EL (cell line): ENCODE data around the gene PRM2.

Experiments
- DNase-seq: peaks from one replicate; pipeline ENCODE4 v3.0.0-alpha.2; 2016

Gene PRM2

GRCh38 chr16:11258553-11259492 is 17.5 kb downstream of the PRM2 start:
- DNase-seq = no peak

- peak; percentile 86 for DNase-seq
Measured at GRCh38 chr16:11257131-11257938, 18.9 kb downstream of the PRM2 start.

GRCh38 chr16:11256661-11257130 is 19.6 kb downstream of the PRM2 start:
- DNase-seq = peak; percentile 70

- DNase-seq = peak; percentile 89
Measured at GRCh38 chr16:11255737-11256660, 20.3 kb downstream of the PRM2 start, which contains the start of gene SOCS1. TSS of gene SOCS1 (minus strand) at chr16:11256204. CDS start at chr16:11255478, 726 bp downstream.

DNA sequence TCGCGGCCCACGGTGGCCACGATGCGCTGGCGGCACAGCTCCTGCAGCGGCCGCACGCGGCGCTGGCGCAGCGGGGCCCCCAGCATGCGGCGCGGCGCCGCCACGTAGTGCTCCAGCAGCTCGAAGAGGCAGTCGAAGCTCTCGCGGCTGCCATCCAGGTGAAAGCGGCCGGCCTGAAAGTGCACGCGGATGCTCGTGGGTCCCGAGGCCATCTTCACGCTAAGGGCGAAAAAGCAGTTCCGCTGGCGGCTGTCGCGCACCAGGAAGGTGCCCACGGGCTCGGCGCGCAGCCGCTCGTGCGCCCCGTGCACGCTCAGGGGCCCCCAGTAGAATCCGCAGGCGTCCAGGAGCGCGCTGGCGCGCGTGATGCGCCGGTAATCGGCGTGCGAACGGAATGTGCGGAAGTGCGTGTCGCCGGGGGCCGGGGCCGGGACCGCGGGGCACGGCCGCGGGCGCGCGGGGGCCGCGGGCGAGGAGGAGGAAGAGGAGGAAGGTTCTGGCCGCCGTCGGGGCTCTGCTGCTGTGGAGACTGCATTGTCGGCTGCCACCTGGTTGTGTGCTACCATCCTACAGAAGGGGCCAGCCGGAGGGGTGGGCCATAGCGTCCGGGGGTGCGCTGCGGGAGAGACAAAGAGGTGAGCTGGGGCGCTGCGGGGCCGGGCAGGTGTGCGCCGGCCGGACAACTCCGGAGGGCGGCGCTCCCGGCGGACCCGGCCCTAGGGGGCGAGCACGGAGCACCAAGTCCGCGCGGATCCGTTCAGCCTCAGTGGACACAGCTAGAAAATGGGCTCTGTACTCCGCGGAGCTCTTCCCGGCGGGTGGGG is 21.2 kb downstream of the PRM2 start:
- peak; percentile 47 for DNase-seq

DNA sequence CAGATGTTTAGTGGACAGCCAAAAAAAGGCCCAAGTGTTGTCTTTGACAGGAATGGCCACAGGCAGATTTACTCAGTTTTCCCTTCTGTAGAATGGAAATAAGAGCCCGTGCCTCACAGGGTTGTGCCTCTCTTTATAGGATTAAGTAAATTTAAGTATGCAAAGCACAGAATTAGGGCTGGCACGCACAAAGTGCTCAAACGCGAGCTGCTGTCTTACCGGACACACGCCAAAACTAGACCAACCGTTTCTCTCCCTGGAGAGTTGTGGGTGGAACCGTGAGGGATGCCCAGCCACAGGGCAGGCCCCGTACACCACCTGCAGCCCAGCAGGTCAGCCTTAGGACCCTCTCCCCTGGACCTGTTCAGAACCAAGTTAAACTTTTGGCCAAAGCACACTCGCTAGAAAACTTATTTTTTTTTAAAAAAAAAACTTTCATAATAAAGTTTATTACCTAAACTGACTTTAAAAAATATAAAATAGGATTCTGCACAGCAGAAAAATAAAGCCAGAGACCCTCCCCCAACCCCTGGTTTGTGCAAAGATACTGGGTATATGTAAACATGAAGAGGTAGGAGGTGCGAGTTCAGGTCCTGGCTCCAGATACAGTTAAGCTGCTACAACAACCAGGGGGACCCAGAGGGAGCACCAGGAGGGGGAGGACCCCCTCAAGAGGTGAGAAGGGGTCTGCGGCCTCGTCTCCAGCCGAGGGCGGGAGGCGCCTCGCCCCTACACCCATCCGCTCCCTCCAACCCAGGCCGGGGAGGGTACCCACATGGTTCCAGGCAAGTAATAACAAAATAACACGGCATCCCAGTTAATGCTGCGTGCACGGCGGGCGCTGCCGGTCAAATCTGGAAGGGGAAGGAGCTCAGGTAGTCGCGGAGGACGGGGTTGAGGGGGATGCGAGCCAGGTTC is 22.0 kb downstream of the PRM2 start:
- no peak for DNase-seq

DNA sequence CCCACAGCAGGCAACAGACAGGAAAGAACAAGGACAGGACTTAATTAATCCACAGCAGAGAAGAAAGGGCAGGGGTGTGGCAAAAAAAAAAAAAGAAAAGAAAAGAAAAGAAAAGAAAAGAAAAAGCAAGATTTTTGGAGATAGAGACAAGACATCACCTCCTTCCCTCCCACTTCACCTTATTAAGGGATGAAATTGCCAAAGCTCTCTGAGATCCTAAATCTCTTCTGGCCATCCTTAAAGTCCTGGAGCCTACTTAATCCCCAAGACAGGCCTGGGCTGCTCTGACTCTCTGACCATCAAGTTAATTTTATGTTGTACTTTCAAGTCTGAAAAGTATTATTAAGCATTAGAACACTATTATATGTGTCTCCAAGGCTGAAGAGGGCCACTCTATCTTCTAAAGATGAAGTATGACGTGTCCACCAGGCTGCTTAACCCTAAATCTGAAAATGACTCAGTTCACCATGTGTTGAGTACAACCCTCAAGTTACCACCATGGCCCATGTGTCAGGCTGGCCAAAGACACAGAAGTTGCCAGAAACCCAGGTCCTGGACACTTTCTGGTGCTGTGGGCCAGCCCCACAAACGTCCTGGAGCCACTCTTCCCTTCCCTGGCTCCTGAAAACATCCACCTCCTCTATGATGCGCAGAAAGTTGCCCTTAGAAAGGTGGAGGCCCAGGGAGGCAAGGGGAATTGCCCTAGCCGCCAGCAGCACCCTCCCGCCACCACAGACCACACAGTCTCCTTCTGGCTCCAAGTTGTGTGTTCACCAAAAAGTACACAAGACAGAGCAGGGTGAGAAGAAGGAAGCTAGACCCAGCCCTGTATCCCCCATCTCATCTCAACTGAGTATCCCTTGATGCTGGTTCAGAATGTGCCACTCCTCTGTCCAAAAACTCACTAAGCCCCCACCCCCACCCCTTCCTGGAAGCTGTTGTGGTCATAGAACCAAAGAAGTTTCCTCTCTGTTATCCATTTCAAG is 23.0 kb downstream of the PRM2 start:
- DNase-seq = peak; percentile 47

- no peak for DNase-seq
Measured at GRCh38 chr16:11252482-11252931, 23.8 kb downstream of the PRM2 start.

DNA sequence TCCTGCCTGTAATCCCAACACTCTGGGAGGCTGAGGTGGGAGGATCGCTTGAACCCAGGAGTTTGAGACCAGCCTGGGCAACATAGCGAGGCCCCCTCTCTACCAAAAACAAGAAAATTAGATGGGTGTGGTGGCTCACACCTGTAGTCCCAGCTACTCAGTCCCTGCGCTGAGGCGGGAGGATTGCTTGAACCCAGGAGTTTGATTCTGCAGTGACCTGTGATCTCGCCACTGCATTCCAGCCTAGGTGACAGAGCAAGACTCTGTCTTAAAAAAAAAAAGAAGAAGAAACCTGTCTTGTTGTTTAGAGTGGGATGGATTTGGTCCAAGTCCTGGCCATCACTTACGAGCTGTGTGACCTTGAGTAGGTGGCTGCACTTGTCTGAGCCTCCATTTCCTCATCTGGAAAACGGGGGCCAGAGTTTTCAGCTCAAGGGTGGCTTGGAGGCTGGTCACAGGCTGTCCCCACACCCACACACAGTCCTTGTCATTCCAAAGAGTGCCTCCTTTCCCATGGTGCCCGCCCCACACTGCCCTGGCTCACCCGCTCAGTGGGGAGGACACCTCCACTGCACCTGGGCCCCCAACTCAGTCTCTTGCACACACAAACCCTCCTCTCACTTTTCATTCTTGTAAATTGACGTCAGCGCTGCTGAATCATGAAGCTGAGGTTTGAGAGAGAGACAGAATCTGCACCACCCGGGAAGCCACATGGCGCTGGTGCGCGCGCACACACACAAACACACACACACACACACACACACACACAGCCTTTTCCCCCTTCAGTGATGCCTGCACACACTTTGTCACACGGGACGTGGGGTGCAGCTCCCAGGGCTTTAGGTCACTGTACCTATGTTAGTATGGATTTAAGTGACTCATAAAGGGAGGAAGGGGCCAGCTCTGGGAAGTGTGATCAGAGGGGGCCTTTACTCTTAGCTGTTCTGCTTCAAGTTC is 24.5 kb downstream of the PRM2 start:
- DNase-seq = no peak

DNA sequence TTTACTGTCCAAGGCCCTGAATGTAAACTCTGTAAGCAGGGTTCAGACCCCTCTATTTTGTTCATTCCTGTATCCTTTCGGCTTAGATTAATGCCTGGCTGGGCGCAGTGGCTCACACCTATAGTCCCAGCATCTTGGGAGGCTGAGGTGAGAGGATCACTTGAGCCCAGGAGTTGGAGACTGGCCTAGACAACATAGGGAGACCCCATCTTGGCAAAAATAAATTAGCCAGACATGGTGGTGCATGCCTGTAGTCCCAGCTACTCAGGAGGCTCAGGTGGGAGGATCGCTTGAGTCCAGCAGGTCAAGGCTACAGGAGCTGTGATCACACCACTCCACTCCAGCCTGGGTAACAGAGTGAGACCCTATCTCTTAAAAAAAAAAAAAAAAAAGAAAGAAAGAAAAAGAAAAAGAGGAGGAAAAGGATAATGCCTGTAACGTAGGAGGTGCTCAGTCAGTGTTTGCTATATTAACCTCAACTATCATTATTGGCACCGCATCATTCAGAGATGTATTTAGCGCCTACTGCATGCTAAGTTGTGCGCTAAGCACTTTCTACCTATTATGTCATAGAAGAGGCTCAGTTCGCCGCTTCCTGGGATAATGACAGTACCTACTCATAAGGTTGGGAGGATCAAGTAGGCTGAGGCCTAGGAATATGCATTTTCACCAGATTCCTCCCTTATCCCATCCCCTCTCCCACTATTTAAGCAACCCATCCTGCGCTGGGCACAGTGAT is 25.3 kb downstream of the PRM2 start:
- DNase-seq = no peak

DNA sequence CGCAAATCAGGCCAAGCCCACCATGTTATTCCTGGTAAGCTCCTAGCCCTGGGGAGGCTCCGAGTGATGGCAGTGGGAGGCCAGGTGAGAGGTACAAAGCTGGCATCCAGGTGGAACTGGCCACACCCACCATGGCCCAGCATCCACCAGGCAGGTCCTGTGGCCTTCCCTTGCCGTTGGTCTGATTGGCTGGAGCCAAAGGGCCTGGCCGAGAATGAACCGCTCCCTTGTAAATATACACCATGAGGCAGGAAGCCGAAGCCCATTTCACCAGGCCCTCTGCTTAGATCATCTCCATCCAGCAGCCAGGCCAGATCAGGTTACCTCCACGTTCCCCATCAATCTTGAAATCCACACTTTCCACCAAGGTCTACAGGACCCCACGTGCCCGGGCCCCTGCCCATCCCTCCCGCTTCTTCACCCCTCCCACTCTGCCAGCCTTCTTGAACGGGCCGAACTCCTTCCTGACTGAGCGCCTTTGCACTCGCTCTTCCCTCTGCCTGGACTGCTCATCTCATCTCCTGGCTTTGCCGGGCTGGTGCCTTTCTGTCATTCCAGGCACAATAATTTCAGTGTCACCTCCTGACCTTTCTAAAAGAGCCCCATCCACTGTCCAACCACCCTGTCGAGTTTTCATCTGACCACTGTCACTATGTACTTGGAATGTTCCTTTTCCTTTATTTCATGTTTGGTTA is 26.0 kb downstream of the PRM2 start:
- DNase-seq = no peak

GRCh38 chr16:11249233-11250061 is 26.8 kb downstream of the PRM2 start:
- no peak for DNase-seq

DNA sequence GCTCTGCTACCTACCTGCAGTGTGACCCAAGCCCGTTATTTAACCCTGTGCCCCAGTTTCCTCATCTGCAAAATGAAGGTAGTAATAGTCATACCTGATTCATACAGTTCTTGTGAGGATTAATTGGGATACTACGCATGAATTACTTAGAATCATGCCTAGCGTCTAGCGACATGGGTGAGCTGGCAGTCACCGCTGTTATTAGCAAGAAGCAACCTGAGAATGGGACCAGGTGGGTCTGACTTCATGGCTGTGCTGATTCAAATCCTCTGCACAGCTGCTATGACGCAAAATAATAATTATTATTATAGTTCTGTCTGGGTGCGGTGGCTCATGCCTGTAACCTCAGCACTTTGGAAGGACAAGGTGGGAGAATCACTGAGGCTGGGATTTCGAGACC is 28.1 kb downstream of the PRM2 start:
- DNase-seq = no peak

- no peak for DNase-seq
Measured at GRCh38 chr16:11245988-11246387, 30.3 kb downstream of the PRM2 start.

DNA sequence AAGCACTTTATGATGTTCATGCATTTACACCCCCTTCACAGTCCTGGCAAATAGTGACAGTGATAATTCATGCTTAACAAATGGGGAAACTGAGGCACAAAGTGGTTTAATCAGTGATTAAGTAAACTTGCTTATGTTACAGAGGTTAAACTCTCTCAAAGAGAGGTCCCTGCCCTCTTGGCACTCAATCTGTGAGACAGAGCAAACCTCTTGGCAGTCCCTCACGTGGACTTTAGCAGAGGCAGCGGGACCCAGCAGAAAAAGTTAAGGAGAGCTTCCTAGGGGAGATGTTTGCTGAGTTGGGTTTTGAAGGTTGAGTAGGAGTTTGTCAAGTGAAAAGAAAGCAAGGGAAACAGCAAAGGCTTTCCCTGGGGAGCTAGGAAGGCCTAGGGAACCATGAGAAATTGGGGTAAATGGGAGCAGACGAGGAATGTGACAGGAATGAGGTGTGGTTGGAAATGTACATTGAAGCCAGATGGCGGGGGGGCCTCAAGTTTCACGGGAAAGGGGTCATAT is 31.0 kb downstream of the PRM2 start:
- no peak for DNase-seq
